ENCODE measurements around the gene DERL2. TPM values are rescaled to one million over a fixed set of nuclear protein-coding genes. Genes with fewer than 3 reads are reported as not detected.

DERL2 gene
- total and polyA plus RNA-seq, 2 donors (not counting 1 experiment from before 2014, with no cell fraction given): 34.8 to 74.2 TPM

DNA sequence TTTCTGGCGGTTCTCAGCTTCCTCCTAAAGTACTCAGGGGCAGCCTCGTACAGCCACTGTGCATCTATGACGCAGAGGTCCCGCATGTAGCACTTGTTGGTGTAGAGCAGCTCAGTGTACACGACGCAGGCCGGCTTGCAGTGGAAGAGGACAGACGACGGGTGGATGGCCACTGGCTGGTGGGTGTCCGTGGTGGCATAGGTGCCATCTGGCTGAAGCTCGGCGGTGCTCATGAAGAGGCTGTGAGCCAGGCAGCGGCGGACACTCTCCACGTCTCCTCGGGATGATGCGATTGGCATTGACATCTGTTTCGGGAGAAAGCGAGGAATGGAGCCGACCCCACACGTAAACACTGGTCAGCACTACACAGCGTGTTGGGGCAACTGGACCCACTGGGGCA lies 41.8 kb downstream of the DERL2 start:
- no peaks in the 10 kb centered on the region for H4K20me1 ChIP-seq (ENCODE audit: control insufficient read depth, insufficient read depth, low read length, poor library complexity, severe bottlenecking)
- CTCF ChIA-PET: no interaction called here
- intact Hi-C loops (cut with micrococcal nuclease): no loop called here
- no peak for TF ChIP-seq EZH2 (IDR thresholded peaks at IDR 0.05; ENCODE audit: borderline replicate concordance, insufficient read depth, low read depth, low read length, poor library complexity, severe bottlenecking)
- TF ChIP-seq, protein P1, sequence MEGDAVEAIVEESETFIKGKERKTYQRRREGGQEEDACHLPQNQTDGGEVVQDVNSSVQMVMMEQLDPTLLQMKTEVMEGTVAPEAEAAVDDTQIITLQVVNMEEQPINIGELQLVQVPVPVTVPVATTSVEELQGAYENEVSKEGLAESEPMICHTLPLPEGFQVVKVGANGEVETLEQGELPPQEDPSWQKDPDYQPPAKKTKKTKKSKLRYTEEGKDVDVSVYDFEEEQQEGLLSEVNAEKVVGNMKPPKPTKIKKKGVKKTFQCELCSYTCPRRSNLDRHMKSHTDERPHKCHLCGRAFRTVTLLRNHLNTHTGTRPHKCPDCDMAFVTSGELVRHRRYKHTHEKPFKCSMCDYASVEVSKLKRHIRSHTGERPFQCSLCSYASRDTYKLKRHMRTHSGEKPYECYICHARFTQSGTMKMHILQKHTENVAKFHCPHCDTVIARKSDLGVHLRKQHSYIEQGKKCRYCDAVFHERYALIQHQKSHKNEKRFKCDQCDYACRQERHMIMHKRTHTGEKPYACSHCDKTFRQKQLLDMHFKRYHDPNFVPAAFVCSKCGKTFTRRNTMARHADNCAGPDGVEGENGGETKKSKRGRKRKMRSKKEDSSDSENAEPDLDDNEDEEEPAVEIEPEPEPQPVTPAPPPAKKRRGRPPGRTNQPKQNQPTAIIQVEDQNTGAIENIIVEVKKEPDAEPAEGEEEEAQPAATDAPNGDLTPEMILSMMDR (IDR thresholded peaks at IDR 0.05): no peak
- no peak overlapping the region for H3K4me3 ChIP-seq (ENCODE audit: control extremely low read depth in 1 of 5, extremely low read depth in 1 of 5, insufficient read depth in 1 of 5, low read depth in 2 of 5, low read length in 4 of 5)
- no peak overlapping the region for H2AFZ ChIP-seq (ENCODE audit: insufficient read depth, low read depth, low read length, poor library complexity, severe bottlenecking)
- Mint-ChIP-seq H3K4me1 (peaks cover 11% of the 10 kb centered on the region), H3K27ac (no peak overlapping the region), H3K4me3 (no peak overlapping the region), H3K27me3 (no peaks in the 10 kb centered on the region), H3K9me3 (ENCODE audit: insufficient read depth) (no peaks in the 10 kb centered on the region)
- H3K4me1 ChIP-seq (ENCODE audit: control insufficient read depth in 2 of 2, insufficient read depth in 2 of 2, low read length in 2 of 2): peaks cover 5 to 7% of the 10 kb centered on the region in 2 donors
- POLR2A ChIA-PET: no interaction called here
- H3K4me2 ChIP-seq (replicated peaks; ENCODE audit: low read depth, low read length, poor library complexity, severe bottlenecking): no peak overlapping the region
- no peaks in the 10 kb centered on the region for H3K27me3 ChIP-seq (replicated peaks in 1 of 4; ENCODE audit: control extremely low read depth in 1 of 4, control insufficient read depth in 3 of 4, insufficient read depth in 4 of 4, low read length in 3 of 4)
- ATAC-seq (ENCODE audit: low read depth) (no peak), DNase-seq (no peak)
- H3K27ac ChIP-seq (ENCODE audit: low read length in 2 of 2): no peak overlapping the region
- no peaks in the 10 kb centered on the region for H3K9me3 ChIP-seq (ENCODE audit: control extremely low read depth in 1 of 3, control insufficient read depth in 2 of 3, insufficient read depth in 1 of 3, low read length in 2 of 3)
- no peak overlapping the region for H3K9ac ChIP-seq (ENCODE audit: low read length)
- H3K79me2 ChIP-seq (ENCODE audit: control insufficient read depth, insufficient read depth, low read length): peaks cover 8% of the 10 kb centered on the region
- 93% methylated on average over 22 of the region's 22 CpGs for WGBS (ENCODE audit: insufficient coverage)
- peaks cover 9 to 35% of the 10 kb centered on the region in 2 experiments for H3K36me3 ChIP-seq (replicated peaks in 1 of 2; ENCODE audit: control extremely low read depth in 1 of 2, control insufficient read depth in 1 of 2, extremely low read depth in 1 of 2, insufficient read depth in 2 of 2, low read length in 1 of 2)

DNA sequence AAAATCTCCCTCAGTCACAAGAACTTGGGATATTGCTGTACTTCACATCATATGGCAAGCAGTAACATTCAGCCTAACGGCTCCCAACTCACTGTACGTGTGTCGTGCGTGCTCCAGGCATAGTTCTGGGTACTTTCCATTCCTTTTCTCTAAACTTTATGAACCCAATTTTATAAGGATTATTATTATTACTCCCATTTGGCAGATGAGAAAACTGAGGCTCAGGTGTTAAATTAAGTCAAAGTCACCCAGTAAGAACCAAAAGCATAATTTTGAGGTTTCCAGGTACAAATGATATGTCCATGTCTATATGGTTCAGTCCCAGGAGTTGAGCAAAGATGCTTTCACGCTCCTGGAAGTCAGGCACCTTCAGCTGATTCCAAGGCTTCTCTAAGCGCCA lies 42.2 kb downstream of the DERL2 start:
- TF ChIP-seq EZH2 (IDR thresholded peaks at IDR 0.05; ENCODE audit: borderline replicate concordance, insufficient read depth, low read depth, low read length, poor library complexity, severe bottlenecking): no peak
- TF ChIP-seq, protein P1 (IDR thresholded peaks at IDR 0.05): no peak
- Histone ChIP-seq H4K20me1 (ENCODE audit: control insufficient read depth, insufficient read depth, low read length, poor library complexity, severe bottlenecking) (no peaks in the 10 kb centered on the region), H2AFZ (ENCODE audit: insufficient read depth, low read depth, low read length, poor library complexity, severe bottlenecking) (no peak overlapping the region), H3K36me3 (replicated peaks in 1 of 2; ENCODE audit: control extremely low read depth in 1 of 2, control insufficient read depth in 1 of 2, extremely low read depth in 1 of 2, insufficient read depth in 2 of 2, low read length in 1 of 2) (peaks cover 7 to 35% of the 10 kb centered on the region in 2 experiments), H3K79me2 (ENCODE audit: control insufficient read depth, insufficient read depth, low read length) (peaks cover 9% of the 10 kb centered on the region), H3K27ac (ENCODE audit: low read length in 2 of 2) (no peak overlapping the region), H3K9me3 (ENCODE audit: control extremely low read depth in 1 of 3, control insufficient read depth in 2 of 3, insufficient read depth in 1 of 3, low read length in 2 of 3) (no peaks in the 10 kb centered on the region), H3K4me2 (replicated peaks; ENCODE audit: low read depth, low read length, poor library complexity, severe bottlenecking) (no peak overlapping the region), H3K4me1 (ENCODE audit: control insufficient read depth in 2 of 2, insufficient read depth in 2 of 2, low read length in 2 of 2) (peaks cover 6 to 8% of the 10 kb centered on the region in 2 donors), H3K9ac (ENCODE audit: low read length) (no peak overlapping the region), H3K4me3 (ENCODE audit: control extremely low read depth in 1 of 5, extremely low read depth in 1 of 5, insufficient read depth in 1 of 5, low read depth in 2 of 5, low read length in 4 of 5) (no peak overlapping the region), H3K27me3 (replicated peaks in 1 of 4; ENCODE audit: control extremely low read depth in 1 of 4, control insufficient read depth in 3 of 4, insufficient read depth in 4 of 4, low read length in 3 of 4) (no peaks in the 10 kb centered on the region)
- Mint-ChIP-seq H3K4me3 (no peak overlapping the region), H3K27me3 (no peaks in the 10 kb centered on the region), H3K9me3 (ENCODE audit: insufficient read depth) (no peaks in the 10 kb centered on the region), H3K27ac (no peak overlapping the region), H3K4me1 (peaks cover 13% of the 10 kb centered on the region)
- 100% methylated on average over 2 of the region's 6 CpGs for WGBS (ENCODE audit: insufficient coverage)
- intact Hi-C loops (cut with micrococcal nuclease): no loop called here
- CTCF ChIA-PET: no interaction called here
- DNase-seq (no peak), ATAC-seq (ENCODE audit: low read depth) (no peak)
- POLR2A ChIA-PET: no interaction called here

Measured in B cell (primary cell).